CD14-positive monocyte (primary cell): ENCODE data around the gene CNTN4. TPM values are rescaled to one million over a fixed set of nuclear protein-coding genes. Genes with fewer than 3 reads are reported as not detected.

ENCODE experiments used
- DNase-seq, 3 donors: peaks; one replicate each; pipeline ENCODE4 v3.0.0-alpha.2; 2011 to 2022
- H2AFZ ChIP-seq: 2 replicates; pipeline ENCODE4 v1.6.0; 2012; ENCODE audit warnings: mild to moderate bottlenecking, low read depth, low read length, inconsistent platforms; ENCODE audit not compliant: insufficient read depth, poor library complexity, severe bottlenecking
- H3K27ac ChIP-seq, 2 donors: 1 replicate in 1 of 2; 2 replicates in 1 of 2; pipeline ENCODE4 v1.5.1; 2012 to 2013; ENCODE audit warnings: low read length in 2 of 2, control low read depth in 1 of 2, inconsistent platforms in 1 of 2, low read depth in 1 of 2, mild to moderate bottlenecking in 1 of 2
- H3K27me3 ChIP-seq, 2 donors: one replicate each; pipeline versions ENCODE4 v1.6.0 to v1.6.1; 2011 to 2013; ENCODE audit warnings: low read length in 2 of 2; ENCODE audit not compliant: control insufficient read depth in 2 of 2, insufficient read depth in 2 of 2
- H3K36me3 ChIP-seq, 2 donors: replicated peaks in 1 of 2; 1 replicate in 1 of 2; 2 replicates in 1 of 2; pipeline versions ENCODE4 v1.5.1 to v1.6.1; 2012 to 2013; ENCODE audit warnings: low read length in 2 of 2, control low read depth in 1 of 2, inconsistent platforms in 1 of 2, mild to moderate bottlenecking in 1 of 2; ENCODE audit not compliant: insufficient read depth in 2 of 2, control insufficient read depth in 1 of 2
- H3K4me1 ChIP-seq, 2 donors: 1 replicate in 1 of 2; 2 replicates in 1 of 2; pipeline versions ENCODE4 v1.5.1 to v1.6.1; 2012 to 2013; ENCODE audit warnings: low read length in 2 of 2, control low read depth in 1 of 2, inconsistent platforms in 1 of 2, mild to moderate bottlenecking in 1 of 2, moderate library complexity in 1 of 2; ENCODE audit not compliant: insufficient read depth in 2 of 2, control insufficient read depth in 1 of 2
- H3K4me2 ChIP-seq: replicated peaks from 2 replicates; pipeline ENCODE3; 2012; ENCODE audit warnings: low read length, moderate library complexity, mild to moderate bottlenecking; ENCODE audit not compliant: poor library complexity, severe bottlenecking; ENCODE audit errors: extremely low read depth
- H3K4me3 ChIP-seq, 3 experiments: fragments of 200-600 bp in 1 of 3; sonication (generic) in 1 of 3; replicated peaks in 1 of 3; 1 replicate in 2 of 3; 2 replicates in 1 of 3; pipeline ENCODE4 v1.5.1; 2011 to 2013; ENCODE audit warnings: low read length in 3 of 3, mild to moderate bottlenecking in 3 of 3, control low read depth in 2 of 3, low read depth in 2 of 3, inconsistent platforms in 1 of 3, moderate library complexity in 1 of 3
- H3K79me2 ChIP-seq: 2 replicates; pipeline ENCODE4 v1.6.0; 2012; ENCODE audit warnings: mild to moderate bottlenecking, control low read depth, inconsistent platforms, low read length, moderate library complexity; ENCODE audit not compliant: insufficient read depth
- H3K9ac ChIP-seq: 2 replicates; pipeline ENCODE4 v1.6.0; 2017; ENCODE audit warnings: low read length, mild to moderate bottlenecking; ENCODE audit not compliant: insufficient read depth, poor library complexity, severe bottlenecking
- H3K9me3 ChIP-seq, 2 donors: replicated peaks in 1 of 2; 1 replicate in 1 of 2; 2 replicates in 1 of 2; pipeline versions ENCODE4 v1.5.1 to v1.6.1; 2012 to 2013; ENCODE audit warnings: low read length in 2 of 2, control low read depth in 1 of 2; ENCODE audit not compliant: control insufficient read depth in 1 of 2, insufficient read depth in 1 of 2
- H4K20me1 ChIP-seq: 2 replicates; pipeline ENCODE4 v1.6.0; 2012; ENCODE audit warnings: mild to moderate bottlenecking, low read length, control low read depth, moderate library complexity; ENCODE audit not compliant: insufficient read depth
- H3K27ac Mint-ChIP-seq, 7 donors: one replicate each; pipeline ENCODE4 v1.8.0; 2020; ENCODE audit warnings: mild to moderate bottlenecking in 7 of 7, mixed read lengths in 7 of 7, moderate library complexity in 6 of 7, inconsistent platforms in 2 of 7
- H3K27me3 Mint-ChIP-seq, 3 donors: one replicate each; pipeline ENCODE4 v1.8.0; 2021 to 2022; ENCODE audit warnings: low read depth in 3 of 3, mild to moderate bottlenecking in 3 of 3, mixed read lengths in 3 of 3, moderate library complexity in 3 of 3, inconsistent platforms in 1 of 3
- H3K36me3 Mint-ChIP-seq, 2 donors: one replicate each; pipeline ENCODE4 v1.8.0; 2020; ENCODE audit warnings: mixed read lengths in 2 of 2, inconsistent platforms in 1 of 2, mild to moderate bottlenecking in 1 of 2
- H3K4me1 Mint-ChIP-seq: one replicate; pipeline ENCODE4 v1.8.0; 2020; ENCODE audit warnings: mild to moderate bottlenecking, mixed read lengths
- H3K4me3 Mint-ChIP-seq, 2 donors: one replicate each; pipeline ENCODE4 v1.8.0; 2020; ENCODE audit warnings: mild to moderate bottlenecking in 2 of 2, mixed read lengths in 2 of 2, moderate library complexity in 1 of 2
- H3K9me3 Mint-ChIP-seq, 7 donors: one replicate each; pipeline ENCODE4 v1.8.0; 2020 to 2022; ENCODE audit warnings: mixed read lengths in 7 of 7, mild to moderate bottlenecking in 6 of 7, moderate library complexity in 6 of 7, inconsistent platforms in 2 of 7
- CTCF ChIP-seq: fragments of 200-600 bp; IDR thresholded peaks from one replicate; pipeline ENCODE4 v1.8.0; 2022; ENCODE audit warnings: antibody characterized with exemption, mild to moderate bottlenecking
- WGBS: methylation state at CpG from one replicate; pipeline ENCODE4 v1.1.5; 2013; ENCODE audit warnings: missing lambda C conversion rate; ENCODE audit not compliant: insufficient coverage; 5-methylcytosine and 5-hydroxymethylcytosine counted together
- intact Hi-C, 2 donors: fragments of 100-400 bp; cut with micrococcal nuclease; formaldehyde crosslinking; loops; one replicate each; pipeline versions ENCODE4 v1.15.0 to v1.15.1; 2023
- polyA plus RNA-seq, 3 donors: library from polyadenylated mRNA; depleted of rRNA in 1 of 3; unstranded in 2 of 3; stranded (reverse) in 1 of 3; fragments of 300-500 nt in 2 of 3; fragments of >200 nt in 1 of 3; fragmentation: Illumina TruSeq in 2 of 3; gene quantifications; 1 replicate in 2 of 3; 2 replicates in 1 of 3; pipeline ENCODE4 v1.2.3, GENCODE V29; 2012 to 2021

The CNTN4 gene
- polyA plus RNA-seq, 3 donors = not detected

DNA sequence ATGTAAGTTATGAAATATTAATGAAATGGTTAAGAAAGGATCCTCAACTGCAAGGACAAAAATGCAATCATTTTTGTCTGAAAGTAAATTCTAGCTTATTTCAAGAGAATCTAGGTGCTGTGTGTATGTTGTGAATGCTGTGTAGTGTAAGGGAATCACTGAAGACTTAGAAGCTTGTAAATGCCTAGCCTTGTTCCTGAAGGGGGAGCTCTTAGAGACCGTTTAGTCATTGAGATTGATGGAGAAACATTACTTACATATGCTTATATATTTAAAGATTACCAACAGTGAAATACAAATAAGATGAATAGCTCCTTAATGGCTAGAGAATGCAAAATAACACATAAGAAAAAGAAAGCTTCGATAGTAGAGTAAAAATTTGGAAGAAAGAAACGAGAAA lies 67.9 kb downstream of the CNTN4 start:
- H3K4me3 Mint-ChIP-seq = no peak overlapping the region
- no peak for DNase-seq
- H3K4me2 ChIP-seq = no peak overlapping the region
- H3K4me1 ChIP-seq = no peaks in the 10 kb centered on the region
- H3K36me3 ChIP-seq = no peaks in the 10 kb centered on the region
- H4K20me1 ChIP-seq = no peaks in the 10 kb centered on the region
- no peaks in the 10 kb centered on the region for H3K79me2 ChIP-seq
- no peaks in the 10 kb centered on the region for H3K36me3 Mint-ChIP-seq
- no peaks in the 10 kb centered on the region for H3K27me3 Mint-ChIP-seq
- no peak overlapping the region for H3K27ac Mint-ChIP-seq
- no peak overlapping the region for H2AFZ ChIP-seq
- H3K4me1 Mint-ChIP-seq = no peaks in the 10 kb centered on the region
- intact Hi-C loops = no loop called here
- H3K9me3 ChIP-seq = peaks cover 0 to 2% of the 10 kb centered on the region in 2 donors
- no peak for TF ChIP-seq CTCF
- no peak overlapping the region for H3K4me3 ChIP-seq
- peaks cover 0 to 7% (median 0%) of the 10 kb centered on the region in 7 donors for H3K9me3 Mint-ChIP-seq
- no CpG with 5 or more reads among the region's 3 CpGs for WGBS
- H3K27me3 ChIP-seq = no peaks in the 10 kb centered on the region
- no peak overlapping the region for H3K9ac ChIP-seq
- H3K27ac ChIP-seq = no peak overlapping the region

DNA sequence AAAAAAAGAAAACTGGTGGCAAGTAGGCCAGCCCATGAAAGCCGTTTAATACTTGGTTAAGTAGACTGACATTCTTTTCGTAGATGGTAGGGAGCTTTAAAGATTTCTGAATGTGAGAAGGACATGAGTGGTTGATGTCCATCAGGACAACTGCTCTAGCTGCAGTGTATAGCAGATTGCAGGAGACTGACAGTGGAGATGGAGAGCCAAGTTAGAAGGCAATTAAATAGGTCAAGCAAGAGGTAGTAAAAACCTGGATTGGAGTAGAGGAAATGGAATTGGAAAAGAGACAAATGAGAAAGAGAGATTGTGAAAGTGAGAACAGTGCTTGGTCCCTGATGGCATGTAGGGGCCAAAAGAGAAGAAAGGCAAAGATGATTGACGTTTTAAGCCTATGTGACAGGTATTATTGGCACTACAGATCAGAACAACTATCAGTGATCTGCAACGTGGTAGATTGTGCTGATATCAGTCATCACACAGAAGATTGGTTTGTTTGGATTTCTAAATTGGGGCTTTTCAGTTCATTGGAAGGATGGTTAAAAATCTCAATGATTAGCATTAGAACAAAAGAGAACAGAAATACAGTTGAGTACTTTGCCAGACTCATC lies 74.0 kb downstream of the CNTN4 start:
- Histone ChIP-seq H3K4me3 (no peak overlapping the region), H3K36me3 (no peaks in the 10 kb centered on the region), H2AFZ (no peak overlapping the region), H3K4me1 (no peaks in the 10 kb centered on the region), H3K27me3 (no peaks in the 10 kb centered on the region), H3K9ac (no peak overlapping the region), H3K79me2 (no peaks in the 10 kb centered on the region), H3K9me3 (peaks cover 0 to 2% of the 10 kb centered on the region in 2 donors), H3K27ac (no peak overlapping the region), H4K20me1 (no peaks in the 10 kb centered on the region), H3K4me2 (no peak overlapping the region)
- no peak for DNase-seq
- 61% methylated on average over 4 of the region's 4 CpGs for WGBS
- Mint-ChIP-seq H3K27ac (no peak overlapping the region), H3K4me1 (no peaks in the 10 kb centered on the region), H3K4me3 (no peak overlapping the region), H3K36me3 (no peaks in the 10 kb centered on the region), H3K9me3 (peaks cover 0 to 9% (median 2%) of the 10 kb centered on the region in 7 donors), H3K27me3 (no peaks in the 10 kb centered on the region)
- intact Hi-C loops = no loop called here
- TF ChIP-seq CTCF = no peak
